OCI-LY1 (cell line): ENCODE measurements around the gene RUNX3.

Source experiments
- CTCF ChIP-seq: fragments of 200-600 bp; sonication (generic), shearing (Covaris generic); IDR thresholded peaks from 2 replicates; pipeline ENCODE4 v1.5.1; 2017; ENCODE audit warnings: mild to moderate bottlenecking, antibody characterized with exemption, low read length, moderate library complexity, mixed read lengths
- EZH2 ChIP-seq: fragments of 200-600 bp; sonication (generic), shearing (Covaris generic); IDR thresholded peaks from 2 replicates; pipeline ENCODE4 v1.8.0; 2017; ENCODE audit warnings: borderline replicate concordance, mixed run types, mild to moderate bottlenecking, antibody characterized with exemption, low read length, moderate library complexity, mixed read lengths

- no peak for TF ChIP-seq EZH2
- TF ChIP-seq CTCF = no peak
These were observed 10.2 kb upstream of the RUNX3 start for GRCh38 chr1:24940231-24940630.
